Mesothelial cell of epicardium (in vitro differentiated cells): ENCODE data around the gene SNRPD1. TPM values are rescaled to one million over a fixed set of nuclear protein-coding genes. Genes with fewer than 3 reads are reported as not detected.
"Not testable (repeated sequence)": the region's sequence is repeated elsewhere in the genome, so short reads cannot be mapped to it uniquely, and the experiment has no call there.

Experiments used
- DNase-seq, 2 experiments: peaks; one replicate each; pipeline ENCODE4 v3.0.0; 2021; ENCODE audit warnings: low spot score in 2 of 2; ENCODE audit not compliant: unreplicated experiment in 2 of 2
- H3K27ac Mint-ChIP-seq: 2 replicates; pipeline ENCODE4 v1.8.0; 2021; ENCODE audit warnings: mixed read lengths
- H3K27me3 Mint-ChIP-seq: 2 replicates; pipeline ENCODE4 v1.8.0; 2021; ENCODE audit warnings: low read depth, mixed read lengths
- H3K36me3 Mint-ChIP-seq: 2 replicates; pipeline ENCODE4 v1.8.0; 2021; ENCODE audit warnings: mixed read lengths
- H3K4me1 Mint-ChIP-seq: 2 replicates; pipeline ENCODE4 v1.8.0; 2021; ENCODE audit warnings: mixed read lengths
- H3K4me3 Mint-ChIP-seq: 2 replicates; pipeline ENCODE4 v1.8.0; 2021; ENCODE audit warnings: mild to moderate bottlenecking, moderate library complexity, mixed read lengths
- H3K9me3 Mint-ChIP-seq: 2 replicates; pipeline ENCODE4 v1.8.0; 2021; ENCODE audit warnings: mixed read lengths
- total RNA-seq: library from RNA; stranded (reverse); gene quantifications from 3 replicates; pipeline ENCODE4 v1.2.1, GENCODE V29; 2021
- TF ChIP-seq, protein P1 (sequence below): fragments of 200-600 bp; sonication (generic); IDR thresholded peaks from one replicate; pipeline ENCODE4 v1.5.0; 2021; ENCODE audit warnings: antibody characterized with exemption; ENCODE audit not compliant: unreplicated experiment

Gene SNRPD1
- total RNA-seq, 1 donor from 2014 or later, result 71.0 TPM

DNA sequence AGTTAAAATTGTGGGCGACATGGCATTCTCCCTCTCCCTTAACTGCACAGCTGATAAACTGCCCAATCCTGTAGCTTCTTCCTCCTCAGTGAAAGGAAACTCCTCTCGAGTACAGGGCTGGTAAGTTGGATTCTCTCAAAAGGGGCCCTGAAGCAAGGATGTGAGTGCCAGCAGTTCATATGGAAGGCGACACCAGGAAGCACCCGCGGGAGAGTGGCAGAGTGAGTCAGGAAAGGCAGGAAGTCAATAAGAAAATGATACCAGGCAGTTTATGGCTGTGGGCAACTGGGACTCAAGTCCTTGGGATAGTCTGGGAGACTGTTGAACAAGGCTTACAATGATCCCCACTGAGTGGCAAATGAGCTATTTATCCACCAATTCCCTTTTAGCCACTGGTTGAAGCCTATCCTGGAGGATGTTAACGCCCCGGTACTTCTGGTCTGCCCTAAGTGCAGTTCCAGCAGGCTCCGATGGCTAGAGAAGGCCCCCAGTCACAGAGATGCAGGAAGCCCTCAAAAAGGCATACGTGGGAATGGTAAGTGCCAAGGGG, 57.7 kb downstream of the SNRPD1 start:
- H3K4me1 Mint-ChIP-seq, result no peaks in the 10 kb centered on the region
- no peaks in the 10 kb centered on the region for H3K9me3 Mint-ChIP-seq
- DNase-seq, result no peak
- H3K36me3 Mint-ChIP-seq, result no peaks in the 10 kb centered on the region
- no peak overlapping the region for H3K27ac Mint-ChIP-seq
- TF ChIP-seq, protein P1, sequence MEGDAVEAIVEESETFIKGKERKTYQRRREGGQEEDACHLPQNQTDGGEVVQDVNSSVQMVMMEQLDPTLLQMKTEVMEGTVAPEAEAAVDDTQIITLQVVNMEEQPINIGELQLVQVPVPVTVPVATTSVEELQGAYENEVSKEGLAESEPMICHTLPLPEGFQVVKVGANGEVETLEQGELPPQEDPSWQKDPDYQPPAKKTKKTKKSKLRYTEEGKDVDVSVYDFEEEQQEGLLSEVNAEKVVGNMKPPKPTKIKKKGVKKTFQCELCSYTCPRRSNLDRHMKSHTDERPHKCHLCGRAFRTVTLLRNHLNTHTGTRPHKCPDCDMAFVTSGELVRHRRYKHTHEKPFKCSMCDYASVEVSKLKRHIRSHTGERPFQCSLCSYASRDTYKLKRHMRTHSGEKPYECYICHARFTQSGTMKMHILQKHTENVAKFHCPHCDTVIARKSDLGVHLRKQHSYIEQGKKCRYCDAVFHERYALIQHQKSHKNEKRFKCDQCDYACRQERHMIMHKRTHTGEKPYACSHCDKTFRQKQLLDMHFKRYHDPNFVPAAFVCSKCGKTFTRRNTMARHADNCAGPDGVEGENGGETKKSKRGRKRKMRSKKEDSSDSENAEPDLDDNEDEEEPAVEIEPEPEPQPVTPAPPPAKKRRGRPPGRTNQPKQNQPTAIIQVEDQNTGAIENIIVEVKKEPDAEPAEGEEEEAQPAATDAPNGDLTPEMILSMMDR, result no peak
- no peaks in the 10 kb centered on the region for H3K27me3 Mint-ChIP-seq
- H3K4me3 Mint-ChIP-seq, result no peak overlapping the region

DNA sequence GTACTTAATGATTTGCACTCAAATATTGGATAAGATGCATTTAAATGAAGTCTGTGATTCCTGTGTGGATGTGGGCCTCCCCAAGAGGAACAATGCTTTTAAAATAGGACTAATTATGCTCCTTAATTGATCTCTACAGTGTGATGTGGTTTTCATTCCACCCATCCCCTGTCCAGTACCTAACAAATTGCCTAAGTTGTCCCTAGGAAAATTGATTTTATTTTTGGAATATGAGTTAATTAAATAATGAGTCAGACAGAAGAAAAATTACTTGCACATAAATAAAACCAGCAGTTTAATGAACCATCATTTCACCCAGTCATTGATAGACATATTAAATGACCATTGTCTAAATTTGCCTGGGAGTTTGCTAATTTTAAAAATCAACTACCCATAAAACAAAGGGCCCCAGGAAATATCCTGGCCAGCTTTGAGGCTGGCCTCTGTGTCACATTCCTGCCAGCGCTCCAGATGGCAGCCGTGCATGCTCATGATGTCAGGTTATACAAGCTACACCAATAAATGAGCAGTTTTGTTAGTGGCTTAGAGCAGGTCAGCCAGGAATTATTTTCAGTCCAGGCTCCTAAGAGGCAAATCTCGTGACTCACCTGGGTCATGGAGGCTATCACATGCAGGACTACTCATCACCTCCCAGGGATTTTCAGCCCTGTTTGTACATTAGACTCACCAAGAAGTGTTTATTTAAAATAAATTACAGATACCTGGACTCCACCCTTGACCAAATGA, 60.6 kb downstream of the SNRPD1 start:
- Mint-ChIP-seq H3K27me3 (no peaks in the 10 kb centered on the region), H3K9me3 (no peaks in the 10 kb centered on the region), H3K4me3 (no peak overlapping the region), H3K36me3 (no peaks in the 10 kb centered on the region), H3K27ac (no peak overlapping the region), H3K4me1 (no peaks in the 10 kb centered on the region)
- TF ChIP-seq, protein P1, result no peak
- no peak for DNase-seq

DNA sequence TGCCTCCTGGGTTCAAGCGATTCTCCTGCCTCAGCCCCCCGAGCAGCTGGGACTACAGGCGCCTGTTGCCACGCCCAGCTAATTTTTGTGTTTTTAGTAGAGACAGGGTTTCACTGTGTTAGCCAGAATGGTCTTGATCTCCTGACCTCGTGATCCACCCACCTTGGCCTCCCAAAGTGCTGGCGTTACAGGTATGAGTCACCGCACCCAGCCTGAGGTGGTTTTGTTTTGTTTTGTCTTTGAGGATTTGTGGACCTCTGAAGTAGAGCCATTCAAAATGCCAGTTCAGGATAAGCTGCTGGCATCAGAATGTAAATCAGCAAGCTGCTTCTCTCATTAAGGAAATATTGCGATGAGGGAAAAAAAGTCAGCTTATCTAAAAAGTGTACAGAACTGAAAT, 63.2 kb downstream of the SNRPD1 start:
- H3K36me3 Mint-ChIP-seq, H3K4me1 Mint-ChIP-seq, H3K9me3 Mint-ChIP-seq, H3K4me3 Mint-ChIP-seq, H3K27me3 Mint-ChIP-seq, H3K27ac Mint-ChIP-seq, DNase-seq: not testable (repeated sequence)

DNA sequence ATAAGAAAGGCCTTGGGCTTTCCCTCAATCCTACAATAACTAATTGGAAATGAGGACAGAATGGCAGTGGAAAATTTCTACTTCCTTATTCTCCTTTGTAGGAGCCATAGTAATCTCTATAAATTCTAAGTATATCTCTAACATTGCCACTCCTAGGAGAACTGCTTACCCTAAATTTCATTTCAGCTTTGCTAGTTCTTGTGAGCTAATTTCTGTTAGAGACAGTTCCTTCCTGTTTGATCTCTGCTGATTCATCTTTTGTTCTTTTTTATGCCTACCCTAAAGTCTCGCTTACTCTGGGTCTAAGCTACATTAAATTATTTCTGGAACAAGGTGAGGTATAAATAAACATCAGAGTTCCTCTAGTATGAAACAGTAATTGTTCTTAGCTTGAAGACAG, 66.7 kb downstream of the SNRPD1 start:
- Mint-ChIP-seq H3K27me3 (no peaks in the 10 kb centered on the region), H3K4me1 (peaks cover 3% of the 10 kb centered on the region), H3K9me3 (no peaks in the 10 kb centered on the region), H3K27ac (no peak overlapping the region), H3K4me3 (no peak overlapping the region), H3K36me3 (no peaks in the 10 kb centered on the region)
- TF ChIP-seq, protein P1, result no peak
- DNase-seq, result no peak

DNA sequence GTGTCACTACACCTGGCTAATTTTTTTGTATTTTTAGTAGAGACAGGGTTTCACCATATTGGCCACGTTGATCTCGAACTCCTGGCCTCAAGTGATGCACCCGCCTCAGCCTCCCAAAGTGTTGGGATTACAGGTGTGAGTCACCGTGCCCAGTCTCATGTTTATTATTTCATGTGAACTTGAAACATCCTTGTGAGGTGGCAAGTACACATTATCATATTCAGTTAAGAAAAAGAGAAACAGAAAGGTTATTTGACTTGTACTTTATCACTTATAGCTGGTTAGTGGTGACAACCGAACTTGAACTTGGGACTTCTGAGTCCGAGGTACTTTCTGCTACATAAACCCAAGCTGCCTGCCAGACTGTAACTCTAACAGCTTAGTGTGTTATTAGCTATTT, 68.0 kb downstream of the SNRPD1 start:
- no peak for DNase-seq
- H3K36me3 Mint-ChIP-seq, result no peaks in the 10 kb centered on the region
- H3K27me3 Mint-ChIP-seq, result no peaks in the 10 kb centered on the region
- H3K4me3 Mint-ChIP-seq, result no peak overlapping the region
- peaks cover 3% of the 10 kb centered on the region for H3K4me1 Mint-ChIP-seq
- H3K9me3 Mint-ChIP-seq, result no peaks in the 10 kb centered on the region
- TF ChIP-seq, protein P1, result no peak
- no peak overlapping the region for H3K27ac Mint-ChIP-seq

DNA sequence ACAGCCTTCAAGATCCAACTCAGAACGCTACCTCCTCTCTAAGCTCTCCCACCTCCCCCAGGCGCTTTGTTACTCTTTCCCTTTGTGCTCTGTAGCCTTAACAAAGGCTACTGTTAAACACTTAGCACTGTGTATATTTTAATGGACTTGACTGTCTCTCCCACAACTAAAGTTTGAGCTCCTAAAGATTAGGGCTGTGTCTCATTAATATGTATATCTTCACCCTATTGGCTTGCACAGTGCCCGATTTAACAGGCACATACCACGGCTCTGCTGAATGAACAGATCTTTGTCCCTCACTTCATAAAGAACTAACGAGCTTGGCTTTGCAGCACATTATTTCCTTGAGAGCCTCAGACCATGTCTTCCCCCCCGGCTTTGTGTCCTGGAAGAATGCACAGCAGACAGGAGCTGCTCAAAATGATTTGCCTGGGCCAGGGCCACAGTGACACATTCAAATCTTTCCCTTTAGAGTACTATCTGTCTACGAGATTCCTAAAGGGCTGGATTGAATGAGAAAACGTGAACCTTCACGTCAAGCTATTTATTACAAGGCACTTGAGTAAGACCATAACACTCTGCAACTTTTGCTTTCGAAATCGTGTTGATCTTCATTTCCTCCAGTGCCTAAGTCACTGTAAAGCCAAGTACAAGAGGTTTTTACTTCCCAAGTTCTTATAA, 70.4 kb downstream of the SNRPD1 start:
- H3K4me1 Mint-ChIP-seq, result peaks cover 4% of the 10 kb centered on the region
- H3K27me3 Mint-ChIP-seq, result no peaks in the 10 kb centered on the region
- no peaks in the 10 kb centered on the region for H3K9me3 Mint-ChIP-seq
- DNase-seq, result no peak
- TF ChIP-seq, protein P1, result no peak
- H3K27ac Mint-ChIP-seq, result no peak overlapping the region
- H3K4me3 Mint-ChIP-seq, result no peak overlapping the region
- H3K36me3 Mint-ChIP-seq, result no peaks in the 10 kb centered on the region
